ENCODE data around the gene COL6A2. TPM values are rescaled to one million over a fixed set of nuclear protein-coding genes. Genes with fewer than 3 reads are reported as not detected.
"Not testable (repeated sequence)": the region's sequence is repeated elsewhere in the genome, so short reads cannot be mapped to it uniquely, and the experiment has no call there.

COL6A2 gene
- total RNA-seq, 6 experiments from 2014 or later = 17.3 to 81.7 (median 38.4) TPM

- 20% methylated on average over 1 of the region's 35 CpGs for WGBS (ENCODE audit: insufficient coverage, low coverage, low lambda C conversion rate, missing lambda C conversion rate)
- H3K9me3 ChIP-seq = no peaks in the 10 kb centered on the region
- no peak overlapping the region for H3K4me3 ChIP-seq
- no peaks in the 10 kb centered on the region for H3K27me3 ChIP-seq
- no peak overlapping the region for H3K27ac ChIP-seq
- TF ChIP-seq CTCF (IDR thresholded peaks at IDR 0.05) (no peak), POLR2A (IDR thresholded peaks at IDR 0.05) (no peak)
- H3K4me1 ChIP-seq = no peaks in the 10 kb centered on the region
- DNase-seq (no peak), ATAC-seq (no peak)
- intact Hi-C loops (cut with DNase I) = no loop called here
- no peaks in the 10 kb centered on the region for H3K36me3 ChIP-seq
These were observed 14.7 kb upstream of the COL6A2 start for GRCh38 chr21:46082963-46083790.

GRCh38 chr21:46083791-46084561 is 13.9 kb upstream of the COL6A2 start:
- Histone ChIP-seq H3K9me3 (peaks cover 0 to 3% (median 0%) of the 10 kb centered on the region in 4 donors), H3K36me3 (no peaks in the 10 kb centered on the region), H3K27ac (no peak overlapping the region), H3K4me1 (no peaks in the 10 kb centered on the region), H3K4me3 (no peak overlapping the region), H3K27me3 (no peaks in the 10 kb centered on the region)
- TF ChIP-seq CTCF (IDR thresholded peaks at IDR 0.05) (no peak), POLR2A (IDR thresholded peaks at IDR 0.05) (no peak)
- DNase-seq = no peak
- 58% methylated on average over 8 of the region's 29 CpGs for WGBS (ENCODE audit: insufficient coverage, low coverage, low lambda C conversion rate, missing lambda C conversion rate)
- intact Hi-C loops (cut with DNase I) = no loop called here
- no peak for ATAC-seq

- TF ChIP-seq POLR2A (IDR thresholded peaks at IDR 0.05) (no peak), CTCF (IDR thresholded peaks at IDR 0.05) (no peak)
- no peaks in the 10 kb centered on the region for H3K27me3 ChIP-seq
- no peak overlapping the region for H3K4me3 ChIP-seq
- H3K27ac ChIP-seq = no peak overlapping the region
- intact Hi-C loops (cut with DNase I) = no loop called here
- H3K9me3 ChIP-seq = peaks cover 0 to 3% (median 0%) of the 10 kb centered on the region in 4 donors
- DNase-seq (no peak), ATAC-seq (no peak)
- 92% methylated on average over 5 of the region's 10 CpGs for WGBS (ENCODE audit: insufficient coverage, low coverage, low lambda C conversion rate, missing lambda C conversion rate)
- no peaks in the 10 kb centered on the region for H3K36me3 ChIP-seq
- no peaks in the 10 kb centered on the region for H3K4me1 ChIP-seq
These were observed 13.2 kb upstream of the COL6A2 start for GRCh38 chr21:46084709-46085108.

- H3K9me3 ChIP-seq; H3K36me3 ChIP-seq; intact Hi-C loops (cut with DNase I); H3K4me1 ChIP-seq; H3K27ac ChIP-seq; ATAC-seq; DNase-seq; H3K27me3 ChIP-seq; H3K4me3 ChIP-seq: not testable (repeated sequence)
- 20% methylated on average over 1 of the region's 5 CpGs for WGBS (ENCODE audit: insufficient coverage, low coverage, low lambda C conversion rate, missing lambda C conversion rate)
These were observed 12.7 kb upstream of the COL6A2 start for GRCh38 chr21:46085259-46085658.

- no peaks in the 10 kb centered on the region for H3K4me1 ChIP-seq
- ATAC-seq = no peak
- no peaks in the 10 kb centered on the region for H3K27me3 ChIP-seq
- no peaks in the 10 kb centered on the region for H3K36me3 ChIP-seq
- H3K9me3 ChIP-seq = peaks cover 0 to 3% (median 0%) of the 10 kb centered on the region in 4 donors
- no peak overlapping the region for H3K27ac ChIP-seq
- TF ChIP-seq POLR2A (IDR thresholded peaks at IDR 0.05) (no peak), CTCF (IDR thresholded peaks at IDR 0.05) (no peak)
- 74% methylated on average over 1 of the region's 1 CpG for WGBS (ENCODE audit: insufficient coverage, low coverage, low lambda C conversion rate, missing lambda C conversion rate)
- no peak for DNase-seq
- intact Hi-C loops (cut with DNase I) = no loop called here
- no peak overlapping the region for H3K4me3 ChIP-seq
These were observed 10.3 kb upstream of the COL6A2 start for GRCh38 chr21:46087641-46088040.

Measured in right lobe of liver (tissue), 6 donors.